Ovary (tissue), 9 donors: ENCODE data around the gene NMU. TPM values are rescaled to one million over a fixed set of nuclear protein-coding genes. Genes with fewer than 3 reads are reported as not detected.

Experiments used
- DNase-seq, 5 donors: peaks; one replicate each; pipeline ENCODE4 v3.0.0-alpha.2; 2019 to 2020
- H3K27ac ChIP-seq, 2 donors: fragments of 200-600 bp; one replicate each; pipeline versions ENCODE4 v1.5.1 to v1.8.0; 2019 to 2022
- H3K27me3 ChIP-seq: fragments of 200-600 bp; one replicate; pipeline ENCODE4 v1.8.0; 2022
- H3K36me3 ChIP-seq: fragments of 200-600 bp; sonication (generic); one replicate; pipeline ENCODE4 v1.5.1; 2019
- H3K4me1 ChIP-seq: one replicate; pipeline ENCODE4 v1.8.1; 2013; ENCODE audit warnings: mild to moderate bottlenecking, moderate library complexity; ENCODE audit not compliant: insufficient read depth
- H3K4me3 ChIP-seq: fragments of 200-600 bp; sonication (generic); one replicate; pipeline ENCODE4 v1.5.1; 2017
- H3K9me3 ChIP-seq, 2 donors: fragments of 200-600 bp in 1 of 2; sonication (generic) in 1 of 2; one replicate each; pipeline versions ENCODE4 v1.5.1 to v1.8.1; 2013 to 2019; ENCODE audit warnings: mild to moderate bottlenecking in 1 of 2, moderate library complexity in 1 of 2
- CTCF ChIP-seq, 3 donors: fragments of 450-650 bp in 2 of 3; fragments of 200-600 bp in 1 of 3; IDR thresholded peaks; one replicate each; pipeline versions ENCODE4 v1.5.1 to v1.8.0; 2016 to 2022; ENCODE audit warnings: antibody characterized with exemption in 3 of 3, mild to moderate bottlenecking in 1 of 3
- EP300 ChIP-seq: sonication (generic); formaldehyde crosslinking; IDR thresholded peaks from one replicate; pipeline ENCODE4 v1.6.1; 2017; ENCODE audit warnings: antibody characterized with exemption
- POLR2A ChIP-seq: fragments of 450-650 bp; IDR thresholded peaks from one replicate; pipeline ENCODE4 v1.6.1; 2017; ENCODE audit warnings: antibody characterized with exemption, mild to moderate bottlenecking, moderate library complexity
- whole genome bisulfite sequencing, 3 donors: extraction: QIAGEN DNeasy Blood & Tissue Kit in 1 of 3; methylation state at CpG; one replicate each; pipeline versions ENCODE4 v1.1.5 to v1.1.7; 2013 to 2017; 5-methylcytosine and 5-hydroxymethylcytosine counted together
- intact Hi-C, 4 donors: fragments of 100-400 bp; cut with DNase I; formaldehyde crosslinking; loops; one replicate each; pipeline versions ENCODE4 v1.11.0 to v1.15.1; 2022 to 2023
- polyA plus RNA-seq, 2 donors: library from polyadenylated mRNA; stranded (reverse); fragments of 200-250 nt in 1 of 2; fragments of 350-450 nt in 1 of 2; fragmentation: Illumina TruSeq in 1 of 2; extraction: RNeasy Lipid Tissue Mini Kit (QIAGEN cat#74804) in 1 of 2; gene quantifications; one replicate each; pipeline ENCODE4 v1.2.3, GENCODE V29; 2013 to 2014
- total RNA-seq, 7 donors: library from RNA; depleted of rRNA in 2 of 7; stranded (reverse); fragments of >200 nt in 2 of 7; fragmentation: NEBNext Ultra II Directional in 3 of 7; extraction: Animal tissue kit (Norgen Biotek cat#: 25700) in 3 of 7; gene quantifications; one replicate each; pipeline versions ENCODE4 v1.1.0 to v1.2.4, GENCODE V29; 2016 to 2023
- donor health status: DM: no; HTN: no; CAD: no; lungs with moderate emphysema.
- donor health status: DM: no; HTN: no; CAD: no.
- donor health status: Bipolar disorder and iron deficiency.
- donor health status: DM: yes; HTN: yes; CAD: no.
- donor health status: DM: no; HTN: no; CAD: no.
- donor health status: DM: yes; HTN: yes; CAD: no.

Gene NMU
- total and polyA plus RNA-seq, 9 donors: 0.28 to 0.77 TPM; not detected in 7

- H3K27ac ChIP-seq: no peak overlapping the region
- DNase-seq: no peak
- no peak for TF ChIP-seq CTCF (IDR thresholded peaks at IDR 0.05)
- TF ChIP-seq EP300: no peak
- no peak for TF ChIP-seq POLR2A
Measured at GRCh38 chr4:55658657-55659056, 22.6 kb upstream of the NMU start.

GRCh38 chr4:55654131-55654530 lies 18.0 kb upstream of the NMU start:
- TF ChIP-seq EP300 (no peak), POLR2A (no peak), CTCF (IDR thresholded peaks at IDR 0.05) (no peak)
- no peaks in the 10 kb centered on the region for H3K9me3 ChIP-seq
- DNase-seq: no peak
- no peaks in the 10 kb centered on the region for H3K4me1 ChIP-seq
- no peak overlapping the region for H3K27ac ChIP-seq
- 90 to 94% (median 91%) methylated on average over 5 of the region's 5 CpGs for WGBS, 3 donors
- H3K27me3 ChIP-seq: no peaks in the 10 kb centered on the region
- intact Hi-C loops: no loop called here
- H3K36me3 ChIP-seq: no peaks in the 10 kb centered on the region
- no peak overlapping the region for H3K4me3 ChIP-seq

More at GRCh38 chr4:55658657-55659056, 22.6 kb upstream of the NMU start:
- no peaks in the 10 kb centered on the region for H3K4me1 ChIP-seq
- no peak overlapping the region for H3K4me3 ChIP-seq
- WGBS, 3 donors: 91 to 97% (median 93%) methylated on average over 5 of the region's 5 CpGs
- intact Hi-C loops: no loop called here
- H3K9me3 ChIP-seq: peaks cover 0 to 3% of the 10 kb centered on the region in 2 donors
- no peaks in the 10 kb centered on the region for H3K36me3 ChIP-seq
- H3K27me3 ChIP-seq: no peaks in the 10 kb centered on the region

GRCh38 chr4:55650483-55650882 lies 14.4 kb upstream of the NMU start:
- DNase-seq: no peak
- Histone ChIP-seq H3K36me3 (no peaks in the 10 kb centered on the region), H3K4me1 (no peaks in the 10 kb centered on the region), H3K4me3 (no peak overlapping the region), H3K27me3 (no peaks in the 10 kb centered on the region), H3K9me3 (no peaks in the 10 kb centered on the region), H3K27ac (no peak overlapping the region)
- intact Hi-C loops: no loop called here
- 74 to 77% (median 74%) methylated on average over 5 of the region's 5 CpGs for WGBS, 3 donors
- TF ChIP-seq CTCF (IDR thresholded peaks at IDR 0.05) (no peak), EP300 (no peak), POLR2A (no peak)

- TF ChIP-seq EP300 (no peak), POLR2A (no peak), CTCF (IDR thresholded peaks at IDR 0.05) (no peak)
Measured at GRCh38 chr4:55637272-55637820, 1.2 kb upstream of the NMU start.

More at GRCh38 chr4:55637272-55637820, 1.2 kb upstream of the NMU start:
- Histone ChIP-seq H3K36me3 (no peaks in the 10 kb centered on the region), H3K4me3 (no peak overlapping the region), H3K4me1 (peaks cover 6% of the 10 kb centered on the region), H3K27me3 (no peaks in the 10 kb centered on the region), H3K9me3 (no peaks in the 10 kb centered on the region), H3K27ac (no peak overlapping the region)
- intact Hi-C loops: no loop called here
- DNase-seq: no peak
- 36 to 46% (median 39%) methylated on average over 12 of the region's 12 CpGs for WGBS, 3 donors
